Adipocyte (in vitro differentiated cells): ENCODE measurements around the gene WDR76.
"Not testable (repeated sequence)": the region's sequence is repeated elsewhere in the genome, so short reads cannot be mapped to it uniquely, and the experiment has no call there.

Experiments used
- DNase-seq: peaks from one replicate; pipeline ENCODE4 v3.0.0-alpha.2; 2015; ENCODE audit warnings: low read depth
- H3K27me3 ChIP-seq: replicated peaks from 2 replicates; pipeline ENCODE4 v1.7.0; 2013; ENCODE audit warnings: mild to moderate bottlenecking, low read length, moderate library complexity; ENCODE audit not compliant: control insufficient read depth, insufficient read depth
- H3K36me3 ChIP-seq: 2 replicates; pipeline ENCODE4 v1.7.0; 2013; ENCODE audit warnings: low read length, mild to moderate bottlenecking, moderate library complexity; ENCODE audit not compliant: control insufficient read depth, insufficient read depth, severe bottlenecking
- H3K4me1 ChIP-seq: 2 replicates; pipeline ENCODE4 v1.7.0; 2013; ENCODE audit warnings: mild to moderate bottlenecking, low read length, moderate library complexity; ENCODE audit not compliant: control insufficient read depth, insufficient read depth
- H3K4me3 ChIP-seq: 2 replicates; pipeline ENCODE4 v1.7.0; 2013; ENCODE audit warnings: mild to moderate bottlenecking, low read length, moderate library complexity
- H3K9ac ChIP-seq: 2 replicates; pipeline ENCODE4 v1.7.0; 2013; ENCODE audit warnings: mild to moderate bottlenecking, low read length, moderate library complexity
- H3K9me3 ChIP-seq: 2 replicates; pipeline ENCODE4 v1.7.0; 2013; ENCODE audit warnings: mild to moderate bottlenecking, low read length, moderate library complexity; ENCODE audit not compliant: control insufficient read depth

The WDR76 gene

DNA sequence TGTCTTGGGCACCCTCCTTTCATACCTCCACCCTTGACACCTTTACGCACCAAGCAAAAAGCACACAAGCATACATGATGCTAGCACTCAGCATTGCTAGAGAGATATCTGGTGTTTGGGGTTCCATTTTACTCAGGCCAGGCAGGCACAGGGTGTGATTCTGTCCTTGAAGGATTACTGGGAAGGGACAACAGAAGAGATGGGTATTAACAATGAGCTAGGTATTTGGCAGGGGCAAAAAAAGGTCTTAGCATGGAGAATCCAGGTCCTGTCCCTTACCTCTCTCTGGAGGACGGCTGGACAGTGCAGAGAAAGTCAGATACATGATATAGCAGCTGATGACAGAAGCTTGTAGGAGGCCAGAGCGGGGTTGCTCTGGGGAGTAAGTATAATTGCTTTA, 30.2 kb upstream of the WDR76 start:
- no peak for DNase-seq
- Histone ChIP-seq H3K4me3 (no peak overlapping the region), H3K27me3 (no peaks in the 10 kb centered on the region), H3K4me1 (peaks cover 59% of the 10 kb centered on the region), H3K9ac (no peak overlapping the region), H3K36me3 (peaks cover 59% of the 10 kb centered on the region), H3K9me3 (no peaks in the 10 kb centered on the region)

- peaks cover 54% of the 10 kb centered on the region for H3K36me3 ChIP-seq
- no peaks in the 10 kb centered on the region for H3K27me3 ChIP-seq
- peak overlapping the region; percentile 97 for H3K9ac ChIP-seq
- no peak overlapping the region for H3K4me3 ChIP-seq
- H3K4me1 ChIP-seq, result peaks cover 49% of the 10 kb centered on the region
- H3K9me3 ChIP-seq, result no peaks in the 10 kb centered on the region
- DNase-seq, result no peak
Observed at GRCh38 chr15:43799209-43799944, 27.4 kb upstream of the WDR76 start.

- peaks cover 44% of the 10 kb centered on the region for H3K4me1 ChIP-seq
- peak within 1 kb of the TSS; percentile 97 for H3K9ac ChIP-seq
- H3K4me3 ChIP-seq, result peak within 1 kb of the TSS; percentile 96
- no peak for DNase-seq
- no peaks in the 10 kb centered on the region for H3K9me3 ChIP-seq
- H3K27me3 ChIP-seq, result no peaks in the 10 kb centered on the region
- peaks cover 54% of the 10 kb centered on the region for H3K36me3 ChIP-seq
Observed at GRCh38 chr15:43799945-43800285, 26.9 kb upstream of the WDR76 start, which contains the start of gene SERINC4. Gene SERINC4, minus strand, starts transcription at chr15:43800220. Its CDS starts 234 bp downstream, at chr15:43799986.

DNA sequence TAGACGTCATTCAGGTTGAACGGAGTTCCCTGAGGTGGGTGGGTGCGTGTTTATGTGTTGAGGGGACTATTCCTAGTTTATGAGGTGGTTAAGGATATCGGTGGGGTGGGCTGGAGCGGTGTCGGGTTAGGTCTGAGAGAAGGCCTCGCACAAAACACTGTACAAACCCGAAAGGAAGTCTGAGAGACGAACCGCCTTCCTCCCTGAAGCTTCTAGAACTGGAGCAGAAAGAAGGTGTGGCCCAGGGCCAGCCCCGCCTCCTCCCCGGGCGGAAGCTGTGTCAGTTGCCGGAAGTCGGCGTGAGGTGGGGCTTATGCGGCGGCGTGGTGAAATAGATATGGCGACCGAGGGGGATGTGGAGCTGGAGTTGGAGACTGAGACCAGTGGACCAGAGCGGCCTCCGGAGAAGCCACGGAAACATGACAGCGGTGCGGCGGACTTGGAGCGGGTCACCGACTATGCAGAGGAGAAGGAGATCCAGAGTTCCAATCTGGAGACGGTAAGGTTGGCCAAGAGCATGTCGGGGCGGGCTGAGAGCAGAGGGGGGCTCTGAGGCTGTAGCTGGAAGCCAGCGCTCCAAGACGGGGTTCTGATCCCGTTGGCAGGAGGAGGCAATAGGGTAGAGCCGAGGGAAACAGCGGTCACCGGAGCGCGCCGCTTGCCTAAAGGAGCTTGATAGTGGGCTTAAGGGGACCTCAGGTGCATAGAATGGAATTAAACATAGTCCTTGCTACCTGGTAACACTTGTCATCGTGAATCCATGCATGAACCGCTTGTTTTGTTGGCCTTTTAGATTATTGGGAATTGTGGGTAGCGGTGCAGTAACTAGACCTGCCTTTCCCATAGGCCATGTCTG, 26.3 kb upstream of the WDR76 start, which contains the start of gene HYPK:
Gene HYPK, plus strand, starts transcription at position 314 of the 856 bp plus-strand sequence. Its CDS starts 24 bp downstream, at position 338.
- Histone ChIP-seq H3K4me3 (peak within 1 kb of the TSS; percentile 96), H3K9ac (peak within 1 kb of the TSS; percentile 97), H3K4me1 (peaks cover 38% of the 10 kb centered on the region), H3K36me3 (peaks cover 54% of the 10 kb centered on the region), H3K9me3 (no peaks in the 10 kb centered on the region), H3K27me3 (no peaks in the 10 kb centered on the region)
- DNase-seq, result peak; percentile 95

DNA sequence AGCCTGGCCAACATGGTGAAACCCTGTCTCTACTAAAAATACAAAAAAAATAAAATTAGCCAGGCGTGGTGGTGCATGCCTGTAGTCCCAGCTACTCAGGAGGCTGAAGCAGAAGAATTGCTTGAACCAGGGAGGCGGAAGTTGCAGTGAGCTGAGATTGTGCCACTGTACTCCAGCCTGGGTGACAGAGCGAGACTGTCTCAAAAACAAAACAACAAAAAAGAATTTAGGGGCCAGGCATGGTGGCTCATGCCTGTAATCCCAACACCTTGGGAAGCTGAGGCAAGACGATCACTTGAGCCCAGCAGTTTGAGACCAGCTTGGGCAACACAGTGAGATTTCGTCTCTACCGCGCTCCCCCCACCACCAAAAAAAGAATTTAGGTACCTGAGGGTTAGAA, 24.1 kb upstream of the WDR76 start:
- H3K36me3 ChIP-seq, result peaks cover 57% of the 10 kb centered on the region
- H3K9me3 ChIP-seq, H3K9ac ChIP-seq, H3K27me3 ChIP-seq, DNase-seq, H3K4me3 ChIP-seq: not testable (repeated sequence)
- H3K4me1 ChIP-seq, result peaks cover 17% of the 10 kb centered on the region

GRCh38 chr15:43808435-43808950, 18.3 kb upstream of the WDR76 start:
- Histone ChIP-seq H3K4me3 (no peak overlapping the region), H3K9me3 (no peaks in the 10 kb centered on the region), H3K27me3 (no peaks in the 10 kb centered on the region), H3K36me3 (peaks cover 92% of the 10 kb centered on the region), H3K4me1 (no peaks in the 10 kb centered on the region), H3K9ac (no peak overlapping the region)
- no peak for DNase-seq

- Histone ChIP-seq H3K4me3 (no peak overlapping the region), H3K4me1 (no peaks in the 10 kb centered on the region), H3K9ac (no peak overlapping the region), H3K9me3 (no peaks in the 10 kb centered on the region), H3K36me3 (peaks cover 96% of the 10 kb centered on the region), H3K27me3 (no peaks in the 10 kb centered on the region)
- no peak for DNase-seq
Observed at GRCh38 chr15:43808960-43809678, 17.7 kb upstream of the WDR76 start.

DNA sequence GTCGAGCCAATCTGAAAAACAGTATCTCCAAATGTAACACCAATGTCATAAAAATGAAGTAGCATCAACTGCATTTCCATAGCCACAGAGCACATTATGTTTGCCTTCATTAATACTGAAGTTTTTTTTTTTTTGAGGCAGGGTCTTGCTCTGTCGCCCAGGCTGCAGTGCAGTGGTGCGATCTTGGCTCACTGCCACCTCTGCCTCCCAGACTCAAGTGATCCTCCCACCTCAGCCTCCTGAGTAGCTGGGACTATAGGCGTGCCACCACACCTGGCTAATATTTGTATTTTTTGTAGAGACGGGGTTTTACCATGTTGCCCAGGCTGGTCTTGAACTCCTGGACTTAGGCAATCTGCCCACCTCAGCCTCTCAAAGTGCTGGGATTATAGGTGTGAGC, 11.7 kb upstream of the WDR76 start:
- H3K4me3 ChIP-seq, H3K9ac ChIP-seq, H3K9me3 ChIP-seq, H3K27me3 ChIP-seq, H3K4me1 ChIP-seq, DNase-seq: not testable (repeated sequence)
- H3K36me3 ChIP-seq, result peaks cover 68% of the 10 kb centered on the region

DNA sequence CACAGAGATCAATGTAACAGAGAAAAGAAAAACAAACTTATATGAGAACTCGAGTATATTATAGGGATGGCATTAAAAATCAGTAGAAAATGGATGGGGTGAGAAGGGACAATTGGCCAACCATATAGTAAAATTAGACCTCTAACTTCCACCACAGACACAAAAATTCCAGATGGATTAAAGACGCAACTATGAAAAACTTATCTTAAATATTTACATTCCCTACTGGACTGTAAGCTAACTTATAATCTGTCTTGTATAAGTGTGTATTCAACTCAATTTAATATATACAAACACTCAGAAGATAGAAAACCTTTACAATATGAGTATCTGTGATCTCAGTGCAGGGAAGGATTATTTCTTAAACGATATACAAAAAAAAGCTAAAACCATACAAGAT, 5.3 kb upstream of the WDR76 start:
- Histone ChIP-seq H3K36me3 (peaks cover 13% of the 10 kb centered on the region), H3K9me3 (no peaks in the 10 kb centered on the region), H3K4me3 (no peak overlapping the region), H3K27me3 (no peaks in the 10 kb centered on the region), H3K4me1 (peaks cover 16% of the 10 kb centered on the region), H3K9ac (no peak overlapping the region)
- no peak for DNase-seq

DNA sequence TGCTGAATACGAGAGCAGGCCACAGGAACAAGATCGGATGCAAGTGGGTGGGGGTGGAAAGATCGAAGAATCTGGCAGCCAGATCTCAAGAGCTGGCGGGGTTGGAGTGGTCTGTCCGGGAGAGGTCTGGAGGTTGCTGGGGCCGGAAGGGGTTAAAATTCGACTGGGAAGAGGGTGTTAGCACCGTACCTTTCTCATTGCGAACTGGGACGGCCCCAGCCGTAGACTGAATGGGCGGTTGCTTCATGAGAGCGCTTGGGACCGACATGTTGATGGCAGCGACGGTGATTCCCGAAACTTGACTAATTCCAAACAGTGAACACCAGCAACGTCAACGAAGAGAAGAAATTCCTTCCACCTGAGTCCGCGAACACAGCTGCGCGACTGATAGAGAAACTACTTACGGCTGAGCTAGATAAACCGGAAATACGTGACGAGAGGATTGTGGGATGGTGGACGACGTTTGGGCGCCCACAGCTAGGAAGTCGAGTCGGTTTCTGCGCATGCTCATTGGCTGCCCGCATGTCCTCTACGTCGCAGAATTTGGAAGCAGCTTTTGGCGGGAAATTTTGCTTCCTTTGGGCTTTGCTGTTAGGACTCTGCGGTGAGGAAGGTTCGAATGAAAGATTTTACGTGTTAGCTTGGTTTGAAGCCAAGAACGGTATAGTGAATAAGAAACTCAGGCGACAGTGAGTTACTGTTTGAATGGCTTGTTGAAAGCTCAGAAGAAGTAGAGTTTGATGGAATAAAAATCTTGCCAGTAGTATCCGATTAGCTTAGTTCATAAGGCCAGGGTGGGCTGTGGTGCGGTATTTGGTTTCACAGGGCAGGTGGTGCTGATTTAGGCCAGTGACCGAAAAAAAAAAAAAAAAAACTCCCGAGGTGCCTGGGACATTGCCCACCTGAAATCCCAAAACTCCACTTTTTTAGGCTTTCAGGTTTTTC, 2.2 kb upstream of the WDR76 start, which contains the start of gene MFAP1:
Gene MFAP1, minus strand, starts transcription at position 389 of the 945 bp plus-strand sequence. Its CDS starts 121 bp downstream, at position 268.
- peak within 1 kb of the TSS; percentile 98 for H3K9ac ChIP-seq
- H3K36me3 ChIP-seq, result no peaks in the 10 kb centered on the region
- H3K27me3 ChIP-seq, result no peaks in the 10 kb centered on the region
- H3K4me1 ChIP-seq, result peaks cover 26% of the 10 kb centered on the region
- no peaks in the 10 kb centered on the region for H3K9me3 ChIP-seq
- peak; percentile 99 for DNase-seq
- peak within 1 kb of the TSS; percentile 95 for H3K4me3 ChIP-seq
